ENCODE data around the gene ATPAF1.

ATPAF1 gene

GRCh38 chr1:46587069-46587468 is 81.1 kb downstream of the ATPAF1 start:
- DNase-seq (ENCODE audit: low spot score), result no peak

GRCh38 chr1:46585312-46585938 is 82.7 kb downstream of the ATPAF1 start:
- no peak for DNase-seq (ENCODE audit: low spot score)

- DNase-seq (ENCODE audit: low spot score), result no peak
Measured at GRCh38 chr1:46583494-46583893, 84.7 kb downstream of the ATPAF1 start.

GRCh38 chr1:46582972-46583371 is 85.2 kb downstream of the ATPAF1 start:
- DNase-seq (ENCODE audit: low spot score), result no peak

All from ecto neural progenitor cell (in vitro differentiated cells).